H1 (cell line): Measurements from ENCODE around the gene ARHGEF38. TPM values are rescaled to one million over a fixed set of nuclear protein-coding genes. Genes with fewer than 3 reads are reported as not detected.

Experiments used
- CBX5 ChIP-seq: fragments of 300-800, 300-1000 bp; sonication (generic); IDR thresholded peaks from 2 replicates; pipeline ENCODE4 v1.7.1; 2016; ENCODE audit warnings: antibody characterized with exemption, low read length, low read depth
- KDM1A ChIP-seq: fragments of 200-600, 300-600 bp; sonication (generic); IDR thresholded peaks from 2 replicates; pipeline ENCODE4 v1.7.1; 2016; ENCODE audit warnings: mild to moderate bottlenecking, low read length, borderline replicate concordance
- RXRA ChIP-seq: IDR thresholded peaks from 2 replicates; pipeline ENCODE4 v1.6.1; 2011; ENCODE audit warnings: low read depth, mild to moderate bottlenecking, low read length, moderate library complexity; ENCODE audit not compliant: insufficient read depth
- SIN3A ChIP-seq, 2 experiments: IDR thresholded peaks in 1 of 2; conservative IDR thresholded peaks in 1 of 2; 2 replicates each; pipeline ENCODE4 v1.6.1; 2011 to 2012; ENCODE audit warnings: low read length in 2 of 2, improper control_type of control experiment in 1 of 2, low read depth in 1 of 2, mild to moderate bottlenecking in 1 of 2
- polyA plus RNA-seq, 7 experiments: library from polyadenylated mRNA; depleted of rRNA in 3 of 7; stranded (reverse) in 5 of 7; unstranded in 2 of 7; fragments of >200 nt in 5 of 7; fragments of 200-250 nt in 2 of 7; gene quantifications; 1 replicate in 5 of 7; 2 replicates in 1 of 7; 4 replicates in 1 of 7; pipeline versions ENCODE4 v1.2.1 to v1.2.3, GENCODE V29; 2011 to 2013; ENCODE audit warnings: missing spikeins in 2 of 7, mixed read lengths in 2 of 7
- total RNA-seq: library from RNA; stranded (reverse); fragmentation: NEBNext Ultra II Directional; extraction: Animal tissue kit (Norgen Biotek cat#: 25700); gene quantifications from 2 replicates; pipeline ENCODE4 v1.2.1, GENCODE V29; 2021
- TF ChIP-seq, protein P1 (sequence below): fragments of 300-600 bp; sonication (generic); IDR thresholded peaks from 2 replicates; pipeline ENCODE4 v1.7.1; 2012; ENCODE audit warnings: low read length, moderate library complexity, mild to moderate bottlenecking, inconsistent platforms; ENCODE audit not compliant: insufficient replicate concordance
- TF ChIP-seq, protein P2 (sequence below): IDR thresholded peaks from 2 replicates; pipeline ENCODE4 v1.6.1; 2011; ENCODE audit warnings: low read depth, mild to moderate bottlenecking, low read length; ENCODE audit not compliant: insufficient read depth

ARHGEF38 gene
- total and polyA plus RNA-seq, 2 of the 8 experiments (the other 6 are each of a cell fraction or from before 2014, with no cell fraction given) = not detected

- TF ChIP-seq, protein P1, sequence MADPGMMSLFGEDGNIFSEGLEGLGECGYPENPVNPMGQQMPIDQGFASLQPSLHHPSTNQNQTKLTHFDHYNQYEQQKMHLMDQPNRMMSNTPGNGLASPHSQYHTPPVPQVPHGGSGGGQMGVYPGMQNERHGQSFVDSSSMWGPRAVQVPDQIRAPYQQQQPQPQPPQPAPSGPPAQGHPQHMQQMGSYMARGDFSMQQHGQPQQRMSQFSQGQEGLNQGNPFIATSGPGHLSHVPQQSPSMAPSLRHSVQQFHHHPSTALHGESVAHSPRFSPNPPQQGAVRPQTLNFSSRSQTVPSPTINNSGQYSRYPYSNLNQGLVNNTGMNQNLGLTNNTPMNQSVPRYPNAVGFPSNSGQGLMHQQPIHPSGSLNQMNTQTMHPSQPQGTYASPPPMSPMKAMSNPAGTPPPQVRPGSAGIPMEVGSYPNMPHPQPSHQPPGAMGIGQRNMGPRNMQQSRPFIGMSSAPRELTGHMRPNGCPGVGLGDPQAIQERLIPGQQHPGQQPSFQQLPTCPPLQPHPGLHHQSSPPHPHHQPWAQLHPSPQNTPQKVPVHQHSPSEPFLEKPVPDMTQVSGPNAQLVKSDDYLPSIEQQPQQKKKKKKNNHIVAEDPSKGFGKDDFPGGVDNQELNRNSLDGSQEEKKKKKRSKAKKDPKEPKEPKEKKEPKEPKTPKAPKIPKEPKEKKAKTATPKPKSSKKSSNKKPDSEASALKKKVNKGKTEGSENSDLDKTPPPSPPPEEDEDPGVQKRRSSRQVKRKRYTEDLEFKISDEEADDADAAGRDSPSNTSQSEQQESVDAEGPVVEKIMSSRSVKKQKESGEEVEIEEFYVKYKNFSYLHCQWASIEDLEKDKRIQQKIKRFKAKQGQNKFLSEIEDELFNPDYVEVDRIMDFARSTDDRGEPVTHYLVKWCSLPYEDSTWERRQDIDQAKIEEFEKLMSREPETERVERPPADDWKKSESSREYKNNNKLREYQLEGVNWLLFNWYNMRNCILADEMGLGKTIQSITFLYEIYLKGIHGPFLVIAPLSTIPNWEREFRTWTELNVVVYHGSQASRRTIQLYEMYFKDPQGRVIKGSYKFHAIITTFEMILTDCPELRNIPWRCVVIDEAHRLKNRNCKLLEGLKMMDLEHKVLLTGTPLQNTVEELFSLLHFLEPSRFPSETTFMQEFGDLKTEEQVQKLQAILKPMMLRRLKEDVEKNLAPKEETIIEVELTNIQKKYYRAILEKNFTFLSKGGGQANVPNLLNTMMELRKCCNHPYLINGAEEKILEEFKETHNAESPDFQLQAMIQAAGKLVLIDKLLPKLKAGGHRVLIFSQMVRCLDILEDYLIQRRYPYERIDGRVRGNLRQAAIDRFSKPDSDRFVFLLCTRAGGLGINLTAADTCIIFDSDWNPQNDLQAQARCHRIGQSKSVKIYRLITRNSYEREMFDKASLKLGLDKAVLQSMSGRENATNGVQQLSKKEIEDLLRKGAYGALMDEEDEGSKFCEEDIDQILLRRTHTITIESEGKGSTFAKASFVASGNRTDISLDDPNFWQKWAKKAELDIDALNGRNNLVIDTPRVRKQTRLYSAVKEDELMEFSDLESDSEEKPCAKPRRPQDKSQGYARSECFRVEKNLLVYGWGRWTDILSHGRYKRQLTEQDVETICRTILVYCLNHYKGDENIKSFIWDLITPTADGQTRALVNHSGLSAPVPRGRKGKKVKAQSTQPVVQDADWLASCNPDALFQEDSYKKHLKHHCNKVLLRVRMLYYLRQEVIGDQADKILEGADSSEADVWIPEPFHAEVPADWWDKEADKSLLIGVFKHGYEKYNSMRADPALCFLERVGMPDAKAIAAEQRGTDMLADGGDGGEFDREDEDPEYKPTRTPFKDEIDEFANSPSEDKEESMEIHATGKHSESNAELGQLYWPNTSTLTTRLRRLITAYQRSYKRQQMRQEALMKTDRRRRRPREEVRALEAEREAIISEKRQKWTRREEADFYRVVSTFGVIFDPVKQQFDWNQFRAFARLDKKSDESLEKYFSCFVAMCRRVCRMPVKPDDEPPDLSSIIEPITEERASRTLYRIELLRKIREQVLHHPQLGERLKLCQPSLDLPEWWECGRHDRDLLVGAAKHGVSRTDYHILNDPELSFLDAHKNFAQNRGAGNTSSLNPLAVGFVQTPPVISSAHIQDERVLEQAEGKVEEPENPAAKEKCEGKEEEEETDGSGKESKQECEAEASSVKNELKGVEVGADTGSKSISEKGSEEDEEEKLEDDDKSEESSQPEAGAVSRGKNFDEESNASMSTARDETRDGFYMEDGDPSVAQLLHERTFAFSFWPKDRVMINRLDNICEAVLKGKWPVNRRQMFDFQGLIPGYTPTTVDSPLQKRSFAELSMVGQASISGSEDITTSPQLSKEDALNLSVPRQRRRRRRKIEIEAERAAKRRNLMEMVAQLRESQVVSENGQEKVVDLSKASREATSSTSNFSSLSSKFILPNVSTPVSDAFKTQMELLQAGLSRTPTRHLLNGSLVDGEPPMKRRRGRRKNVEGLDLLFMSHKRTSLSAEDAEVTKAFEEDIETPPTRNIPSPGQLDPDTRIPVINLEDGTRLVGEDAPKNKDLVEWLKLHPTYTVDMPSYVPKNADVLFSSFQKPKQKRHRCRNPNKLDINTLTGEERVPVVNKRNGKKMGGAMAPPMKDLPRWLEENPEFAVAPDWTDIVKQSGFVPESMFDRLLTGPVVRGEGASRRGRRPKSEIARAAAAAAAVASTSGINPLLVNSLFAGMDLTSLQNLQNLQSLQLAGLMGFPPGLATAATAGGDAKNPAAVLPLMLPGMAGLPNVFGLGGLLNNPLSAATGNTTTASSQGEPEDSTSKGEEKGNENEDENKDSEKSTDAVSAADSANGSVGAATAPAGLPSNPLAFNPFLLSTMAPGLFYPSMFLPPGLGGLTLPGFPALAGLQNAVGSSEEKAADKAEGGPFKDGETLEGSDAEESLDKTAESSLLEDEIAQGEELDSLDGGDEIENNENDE = no peak
- TF ChIP-seq RXRA (no peak), KDM1A (no peak), CBX5 (no peak), SIN3A (conservative IDR thresholded peaks at IDR 0.05 in 1 of 2, IDR thresholded peaks at IDR 0.05 in 1 of 2; ENCODE audit: low read depth in 1 of 2, low read length in 2 of 2) (no peak)
- TF ChIP-seq, protein P2, sequence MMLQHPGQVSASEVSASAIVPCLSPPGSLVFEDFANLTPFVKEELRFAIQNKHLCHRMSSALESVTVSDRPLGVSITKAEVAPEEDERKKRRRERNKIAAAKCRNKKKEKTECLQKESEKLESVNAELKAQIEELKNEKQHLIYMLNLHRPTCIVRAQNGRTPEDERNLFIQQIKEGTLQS = no peak
Measured at GRCh38 chr4:105607876-105608275, 55.5 kb downstream of the ARHGEF38 start (continued).
